ENCODE measurements around the gene SULT4A1.

SULT4A1 gene

GRCh38 chr22:43827003-43827735, 35.1 kb downstream of the SULT4A1 start:
- no peak for DNase-seq

- DNase-seq, result no peak
Measured at GRCh38 chr22:43826142-43827002, 35.9 kb downstream of the SULT4A1 start.

- DNase-seq, result no peak
Measured at GRCh38 chr22:43825651-43826050, 36.7 kb downstream of the SULT4A1 start.

- no peak for DNase-seq
Measured at GRCh38 chr22:43824724-43825420, 37.4 kb downstream of the SULT4A1 start.

GRCh38 chr22:43823911-43824665, 38.2 kb downstream of the SULT4A1 start:
- no peak for DNase-seq

GRCh38 chr22:43823353-43823908, 38.9 kb downstream of the SULT4A1 start:
- peak; percentile 25 for DNase-seq

GRCh38 chr22:43821606-43822425, 40.5 kb downstream of the SULT4A1 start:
- DNase-seq, result no peak

- DNase-seq, result no peak
Measured at GRCh38 chr22:43820651-43821305, 41.5 kb downstream of the SULT4A1 start.

- DNase-seq, result peak; percentile 28
Measured at GRCh38 chr22:43819931-43820640, 42.2 kb downstream of the SULT4A1 start.

- no peak for DNase-seq
Measured at GRCh38 chr22:43819421-43819921, 42.8 kb downstream of the SULT4A1 start.

- DNase-seq, result no peak
Measured at GRCh38 chr22:43818981-43819380, 43.3 kb downstream of the SULT4A1 start.

- no peak for DNase-seq
Measured at GRCh38 chr22:43817402-43817801, 44.9 kb downstream of the SULT4A1 start.

GRCh38 chr22:43814264-43814663, 48.0 kb downstream of the SULT4A1 start:
- no peak for DNase-seq

- DNase-seq, result no peak
Measured at GRCh38 chr22:43812890-43813289, 49.4 kb downstream of the SULT4A1 start.

- DNase-seq, result peak; percentile 70
Measured at GRCh38 chr22:43812149-43812842, 50.0 kb downstream of the SULT4A1 start, which contains the start of gene EFCAB6. TSS of gene EFCAB6 (minus strand) at chr22:43812305. CDS start at chr22:43782318, 29,987 bp downstream.

- DNase-seq, result no peak
Measured at GRCh38 chr22:43811777-43812148, 50.5 kb downstream of the SULT4A1 start.

- no peak for DNase-seq
Measured at GRCh38 chr22:43802897-43803495, 59.3 kb downstream of the SULT4A1 start.

GRCh38 chr22:43800970-43801369, 61.3 kb downstream of the SULT4A1 start:
- no peak for DNase-seq

- DNase-seq, result no peak
Measured at GRCh38 chr22:43798492-43798891, 63.8 kb downstream of the SULT4A1 start.

All from NCI-H1092 treated with DMSO at 0.1 percent for 48 hours (cell line).